ENCODE measurements around the gene POLR1C. TPM values are rescaled to one million over a fixed set of nuclear protein-coding genes. Genes with fewer than 3 reads are reported as not detected.
A peak's percentile ranks its signal among the peaks of the same experiment; 100 is the strongest.

Gene POLR1C
- total and polyA plus RNA-seq, 10 of the 15 experiments (the other 5 are each of a cell fraction or from before 2014, with no cell fraction given): 40.0 to 180 (median 66.2) TPM

- TF ChIP-seq PRDM15 (CRISPR knock-in tag; IDR thresholded peaks at IDR 0.05): no peak
Measured at GRCh38 chr6:43516367-43516696, 557 bp upstream of the POLR1C start (continued).

- ChIA-PET CTCF (interaction anchor here (0.6 to 3.3 kb wide), 8 partner anchors 11 to 290 kb away, joined by 3 to 28 read pairs (median 3); partner anchors contain the start of gene XPO5), RAD21 (ENCODE audit: unreplicated experiment) (interaction anchor here (1.0 to 1.4 kb wide), 4 partner anchors 14 to 156 kb away, joined by 3 to 4 read pairs (median 3); no protein-coding TSS in a partner anchor), SMC1A (ENCODE audit: uncharacterized antibody, unreplicated experiment) (interaction anchor here (1.0 to 3.1 kb wide), 3 partner anchors 12 to 30 kb away, joined by 3 to 16 read pairs (median 3); no protein-coding TSS in a partner anchor), POLR2A (interaction anchor here (0.5 to 1.4 kb wide), 6 partner anchors 8 to 476 kb away, joined by 3 to 9 read pairs (median 4); partner anchors contain the start of gene TJAP1)
- ATAC-seq: peak; percentile 41
- 0% methylated on average over 10 of the region's 10 CpGs for WGBS (ENCODE audit: insufficient coverage, insufficient replicate concordance, low lambda C conversion rate, missing lambda C conversion rate)
- no peak for FAIRE-seq
- Histone ChIP-seq H3K9me3 (replicated peaks; ENCODE audit: control insufficient read depth, insufficient read depth, low read length) (no peaks in the 10 kb centered on the region), H3K4me2 (ENCODE audit: control insufficient read depth, insufficient read depth) (peak overlapping the region; percentile 38), H3K9ac (ENCODE audit: control insufficient read depth, insufficient read depth, low read length) (peak overlapping the region; percentile 88), H3K27me3 (replicated peaks in 1 of 2; ENCODE audit: control insufficient read depth in 2 of 2, insufficient read depth in 2 of 2, low read length in 1 of 2) (no peaks in the 10 kb centered on the region), H3K4me1 (ENCODE audit: control insufficient read depth, insufficient read depth, low read length) (peaks cover 6% of the 10 kb centered on the region), H3K79me2 (ENCODE audit: control insufficient read depth, insufficient read depth, low read length) (peaks cover 41% of the 10 kb centered on the region), H3K4me3 (peak overlapping the region; percentile 80), H2AFZ (ENCODE audit: control insufficient read depth, low read depth, low read length) (peak overlapping the region; percentile 63; the same call in 1 of the 2 replicates), H3K27ac (ENCODE audit: control insufficient read depth, insufficient read depth) (peak overlapping the region; percentile 76), H3K36me3 (ENCODE audit: control insufficient read depth in 2 of 2, insufficient read depth in 2 of 2, low read length in 1 of 2) (peaks cover 22 to 28% of the 10 kb centered on the region in 2 experiments), H4K20me1 (ENCODE audit: control insufficient read depth, insufficient read depth) (no peaks in the 10 kb centered on the region)
- in situ Hi-C loops (cut with MboI) (no loop called here), intact Hi-C loops (cut with micrococcal nuclease; ENCODE audit: unreplicated experiment) (loop anchor here (2.0 kb wide), 1 partner anchor 347 kb away; the partner anchor contains the start of gene SRF)
- no peak for DNase-seq (ENCODE audit: low read depth, low spot score)
- BruUV-seq (replicated peaks): TSS peak; percentile 71
- TF ChIP-seq CHD2 (IDR thresholded peaks at IDR 0.05; ENCODE audit: borderline replicate concordance, low read depth, low read length) (no peak), FOXK2 (IDR thresholded peaks at IDR 0.05) (no peak), ATF2 (IDR thresholded peaks at IDR 0.05; ENCODE audit: low read length) (no peak), ZBED1 (IDR thresholded peaks at IDR 0.05; ENCODE audit: borderline replicate concordance) (no peak), IKZF2 (IDR thresholded peaks at IDR 0.05) (no peak), EZH2 (IDR thresholded peaks at IDR 0.05; ENCODE audit: borderline replicate concordance, control insufficient read depth, low read depth, low read length) (no peak), ZSCAN29 (IDR thresholded peaks at IDR 0.05) (no peak), PAX8 (IDR thresholded peaks at IDR 0.05) (no peak), ZNF622 (IDR thresholded peaks at IDR 0.05) (no peak), POLR2A (IDR thresholded peaks at IDR 0.05; ENCODE audit: low read depth, low read length) (no peak), GATAD2B (conservative IDR thresholded peaks at IDR 0.05; ENCODE audit: low read depth) (no peak), MXI1 (IDR thresholded peaks at IDR 0.05; ENCODE audit: low read depth, low read length) (no peak), PRDM15 (CRISPR knock-in tag; IDR thresholded peaks at IDR 0.05) (no peak)
Measured at GRCh38 chr6:43517505-43518357, 842 bp downstream of the POLR1C start.

All from GM12878 (cell line).